CD4-positive, alpha-beta T cell treated with Interferon gamma for 1 hour (primary cell): ENCODE results near the gene MRPL27.
A peak's percentile ranks its signal among the peaks of the same experiment; 100 is the strongest.
"Not testable (repeated sequence)": the region's sequence is repeated elsewhere in the genome, so short reads cannot be mapped to it uniquely, and the experiment has no call there.

Experiments
- DNase-seq: peaks from one replicate; pipeline ENCODE4 v3.0.0-alpha.2; 2020

Gene MRPL27

DNA sequence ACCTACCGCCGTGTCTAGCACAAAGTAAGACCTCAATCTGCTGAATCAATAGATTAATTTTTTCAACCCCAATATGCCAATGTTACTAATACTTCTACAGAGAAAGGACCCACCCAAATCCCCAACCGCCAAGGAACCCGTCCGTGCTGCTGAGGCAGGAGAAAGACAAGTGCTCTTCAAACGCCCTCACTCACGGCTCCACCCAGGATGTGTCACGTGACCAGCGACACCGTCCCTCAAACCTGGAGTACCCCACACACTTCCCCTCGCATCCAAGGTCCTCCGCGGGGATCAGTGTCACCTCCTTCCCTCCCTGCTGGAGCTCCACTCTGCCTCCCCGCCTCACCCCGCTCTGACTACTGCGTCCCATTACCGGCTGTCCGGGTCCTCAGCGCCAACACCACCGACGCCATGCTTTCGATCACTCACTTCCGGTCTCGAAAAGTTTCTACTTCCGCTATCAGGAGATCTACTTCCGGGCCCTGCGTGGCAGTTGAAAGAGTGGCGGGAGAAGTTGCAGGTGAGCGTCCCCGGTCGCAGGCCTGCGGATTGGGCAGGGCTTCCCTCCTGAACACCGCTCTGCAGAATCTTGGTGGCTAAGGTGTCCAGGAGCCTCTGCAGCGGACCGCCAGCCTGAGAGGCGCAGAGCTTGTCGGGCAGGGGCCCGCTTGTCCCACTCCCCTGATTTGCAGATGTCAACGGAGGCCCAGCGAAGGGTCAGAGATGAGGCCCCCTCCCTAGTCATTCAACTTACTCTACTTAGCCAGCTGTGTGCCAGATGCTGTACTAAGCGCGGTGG is at the start of gene MRPL27, which contains the start of gene EME1:
Gene MRPL27 (minus strand): TSS at position 427 of the 799 bp plus-strand sequence. CDS start 14 bp downstream, at position 413.
Gene EME1 (plus strand): TSS at position 472 of the 799 bp plus-strand sequence. CDS start 1,980 bp downstream, outside the sequence.
- DNase-seq: peak; percentile 81

DNA sequence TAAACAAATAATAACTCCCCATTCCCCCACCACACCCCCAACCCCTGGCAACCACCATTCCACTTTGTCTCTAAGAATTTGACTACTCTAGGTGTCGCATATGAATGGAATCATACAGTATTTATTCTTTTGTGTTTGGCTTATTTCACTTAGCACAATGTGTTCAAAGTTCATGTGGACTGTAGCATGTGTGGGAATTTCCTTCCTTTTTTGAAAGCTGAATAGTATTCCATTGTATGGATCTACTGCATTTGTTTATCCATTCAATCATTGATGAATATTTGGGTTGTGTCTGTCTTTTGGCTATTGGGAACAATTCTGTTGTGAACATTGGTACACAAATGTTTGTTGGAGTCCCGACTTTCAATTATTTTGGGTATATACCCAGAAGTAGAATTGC is 49.8 kb upstream of the MRPL27 start:
- no peak for DNase-seq

DNA sequence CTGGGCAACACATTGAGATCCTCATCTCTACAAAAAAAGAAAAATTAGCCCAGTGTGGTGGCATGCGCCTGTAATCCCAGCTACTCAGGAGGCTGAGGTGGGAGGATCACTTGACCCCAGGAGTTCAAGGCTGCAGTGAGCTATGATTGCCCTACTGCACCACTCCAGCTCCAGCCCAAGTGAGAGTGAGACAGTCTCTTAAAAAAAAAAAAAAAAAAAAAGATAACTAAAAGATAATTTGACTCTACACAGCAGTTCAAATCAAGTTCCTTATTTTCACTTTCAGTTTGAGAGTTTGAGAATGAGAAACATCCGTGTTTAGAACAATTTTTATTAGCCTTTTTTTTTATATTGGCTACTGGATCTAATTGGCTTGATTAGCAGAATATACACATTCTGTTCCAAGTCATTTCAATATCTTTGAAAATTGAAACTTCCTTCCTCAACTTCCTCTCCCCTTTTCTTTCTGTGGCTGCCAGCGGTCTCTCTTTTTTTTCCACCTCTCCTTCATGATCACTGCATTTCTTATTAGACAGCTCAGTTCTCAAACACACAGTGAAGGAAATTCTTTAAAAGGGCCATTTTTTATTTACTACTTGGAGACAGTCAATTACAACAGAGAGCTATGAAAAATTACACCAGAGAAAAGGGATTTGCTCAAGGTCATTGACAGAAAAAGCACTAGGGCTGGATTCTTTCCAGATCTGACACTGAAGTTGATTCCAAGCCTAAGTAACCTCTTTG is 48.5 kb upstream of the MRPL27 start:
- no peak for DNase-seq

DNA sequence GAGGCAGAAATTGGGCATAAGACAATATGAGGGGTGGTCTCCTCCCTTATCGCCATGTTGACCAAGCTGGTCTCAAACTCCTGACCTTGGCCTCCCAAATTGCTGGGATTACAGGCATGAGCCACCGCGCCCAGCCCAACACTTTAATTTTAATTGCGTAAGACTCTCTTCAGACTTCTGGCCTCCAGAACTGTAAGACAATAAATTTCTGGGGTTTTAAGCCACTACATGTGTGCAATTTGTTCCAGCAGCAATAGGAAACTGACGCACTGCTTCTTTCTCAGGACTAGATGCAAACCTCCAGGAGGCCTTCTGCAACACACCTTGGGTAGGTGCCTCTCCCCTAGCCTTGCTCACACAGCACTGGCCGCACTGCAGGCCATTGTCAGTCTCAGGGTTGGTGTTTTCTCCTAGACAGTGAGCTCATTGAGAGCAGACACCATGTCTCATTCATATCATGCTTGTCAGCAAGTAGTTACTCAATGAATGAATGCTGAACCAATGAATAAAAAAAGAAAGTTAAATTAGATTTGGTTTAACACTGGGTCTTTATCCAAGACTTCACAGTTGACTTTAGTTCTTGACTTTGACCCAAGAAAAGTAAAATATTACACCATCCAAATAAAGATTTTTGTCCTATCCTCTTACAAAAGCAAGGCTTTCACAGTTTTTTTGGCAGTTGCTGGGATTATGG is 47.6 kb upstream of the MRPL27 start:
- no peak for DNase-seq

GRCh38 chr17:50419577-50419976 is 46.6 kb upstream of the MRPL27 start:
- not testable (repeated sequence) for DNase-seq

DNA sequence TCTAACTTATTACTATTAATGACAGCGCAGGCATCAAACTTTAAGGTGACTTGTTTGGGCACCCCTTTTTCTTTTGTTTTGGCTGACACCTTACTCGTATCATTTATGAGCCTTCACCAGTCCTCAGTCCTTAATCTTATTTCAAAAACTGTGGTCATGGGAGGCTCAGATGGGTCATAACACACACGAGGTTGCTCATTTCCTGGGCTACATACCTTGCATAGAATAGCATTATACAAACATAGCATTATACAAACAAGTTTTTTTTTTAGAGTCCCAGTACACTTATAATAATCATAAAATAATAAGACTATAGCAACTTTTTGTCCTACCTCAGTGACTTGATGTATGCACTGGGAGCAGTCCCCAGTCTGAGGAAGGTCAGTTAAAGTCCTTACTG is 41.8 kb upstream of the MRPL27 start:
- no peak for DNase-seq

DNA sequence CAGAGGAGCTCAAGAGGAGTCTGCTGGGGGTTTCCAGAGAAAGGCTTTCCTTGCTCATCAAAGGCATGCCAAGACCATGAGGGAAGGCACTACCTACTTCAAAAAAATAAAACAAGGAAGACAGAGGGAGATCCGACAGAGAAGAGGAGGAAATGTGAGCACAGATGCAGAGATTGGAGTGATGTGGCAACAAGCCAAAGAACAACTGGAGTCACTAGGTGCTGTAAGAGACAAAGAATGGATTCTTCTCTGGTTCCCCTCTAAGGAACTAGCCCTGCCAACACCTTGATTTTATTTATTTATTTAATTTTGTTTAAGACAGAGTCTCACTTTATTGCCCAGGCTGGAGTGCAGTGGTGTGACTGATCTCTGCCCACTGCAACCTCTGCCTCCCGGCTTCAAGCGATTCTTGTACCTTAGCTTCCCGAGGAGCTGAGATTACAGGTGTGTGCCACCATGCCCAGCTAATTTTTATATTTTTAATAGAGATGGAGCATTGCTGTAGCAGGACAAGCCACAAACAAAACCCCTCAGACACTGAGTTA is 39.3 kb upstream of the MRPL27 start:
- DNase-seq: no peak

DNA sequence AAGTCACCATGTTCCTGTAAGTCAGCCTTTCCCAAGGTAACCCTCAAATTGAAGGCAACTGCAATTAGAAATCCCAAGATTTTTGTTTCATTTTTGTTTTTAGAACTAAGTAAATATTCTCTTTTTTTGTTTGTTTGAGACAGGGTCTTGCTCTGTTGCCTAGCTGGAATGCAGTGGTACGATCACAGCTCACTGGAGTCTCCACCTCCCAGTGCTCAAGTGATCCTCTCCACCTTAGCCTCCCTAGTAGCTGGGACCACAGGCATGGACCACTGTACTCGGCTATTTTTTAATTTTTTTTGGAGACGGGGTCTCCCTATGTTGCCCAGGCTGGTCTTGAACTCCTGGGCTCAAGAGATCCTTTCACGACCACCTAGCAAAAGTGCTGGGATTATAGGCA is 34.9 kb upstream of the MRPL27 start:
- no peak for DNase-seq

GRCh38 chr17:50406578-50406977 is 33.6 kb upstream of the MRPL27 start:
- no peak for DNase-seq

DNA sequence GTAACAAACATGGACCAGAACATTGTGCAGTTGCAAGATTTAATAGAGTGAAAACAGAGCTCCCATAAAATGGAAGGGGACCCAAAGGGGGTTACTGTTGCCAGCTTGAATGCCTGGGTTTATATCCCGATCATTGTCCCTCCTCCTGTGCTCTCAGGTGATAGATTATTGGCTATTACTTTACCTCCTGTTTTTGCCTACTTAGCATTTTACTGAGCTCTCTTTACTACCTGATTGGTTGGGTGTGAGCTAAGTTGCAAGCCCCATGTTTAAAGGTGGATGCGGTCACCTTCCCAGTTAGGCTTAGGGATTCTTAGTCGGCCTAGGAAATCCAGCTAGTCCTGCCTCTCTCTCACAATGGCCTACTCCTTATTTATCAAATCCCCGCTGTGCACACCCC is 32.4 kb upstream of the MRPL27 start:
- DNase-seq: not testable (repeated sequence)

GRCh38 chr17:50399591-50399990 is 26.6 kb upstream of the MRPL27 start:
- DNase-seq: not testable (repeated sequence)

- not testable (repeated sequence) for DNase-seq
Observed at GRCh38 chr17:50398672-50399071, 25.7 kb upstream of the MRPL27 start.

- no peak for DNase-seq
Observed at GRCh38 chr17:50397919-50398285, 24.9 kb upstream of the MRPL27 start.

- peak; percentile 90 for DNase-seq
Observed at GRCh38 chr17:50397111-50397918, 24.3 kb upstream of the MRPL27 start, which contains the start of gene LRRC59. LRRC59 (minus strand) TSS chr17:50397523; CDS start chr17:50397317, 206 bp downstream.

DNA sequence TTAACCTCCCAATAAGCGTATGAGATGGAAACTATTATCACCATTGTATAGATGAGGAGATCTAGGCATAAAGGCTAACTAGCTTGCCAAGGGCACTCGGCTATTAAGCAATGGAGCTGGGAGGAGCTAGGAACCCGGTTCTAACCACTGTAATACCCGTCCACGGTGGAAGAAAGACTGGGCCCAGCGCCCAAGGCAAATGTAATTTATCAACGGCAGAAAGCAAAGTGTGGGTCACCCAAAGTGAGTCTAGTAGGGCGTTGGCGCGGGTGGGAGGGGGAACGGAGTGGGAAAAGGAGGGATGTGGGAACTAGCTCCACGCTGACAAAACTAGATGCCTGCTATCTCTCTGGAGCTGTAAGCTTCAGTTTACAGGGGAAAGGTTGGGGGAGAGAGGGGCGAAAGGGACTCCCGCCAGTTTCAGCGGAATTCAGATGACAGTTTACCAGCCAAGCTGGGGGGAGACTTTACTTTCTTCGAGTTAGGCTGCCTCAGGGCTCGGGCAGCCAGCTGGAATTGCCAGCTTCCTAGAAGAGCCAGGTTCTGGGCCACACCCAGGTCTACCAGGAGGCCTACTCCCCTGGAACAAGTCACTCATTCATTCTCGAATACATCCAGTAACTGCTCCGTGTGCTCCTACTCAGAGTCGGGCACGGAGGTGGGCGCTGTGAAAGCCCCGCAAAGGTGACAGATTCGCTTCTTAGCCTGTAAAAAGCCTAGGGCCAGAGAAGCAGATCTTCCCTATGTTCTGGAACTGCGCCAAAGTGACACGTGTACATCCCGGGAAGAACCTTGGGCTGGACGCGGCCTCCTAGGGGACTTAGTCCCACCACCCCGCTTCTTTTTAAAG is 23.5 kb upstream of the MRPL27 start:
- DNase-seq: no peak

GRCh38 chr17:50394711-50395110 is 21.7 kb upstream of the MRPL27 start:
- DNase-seq: no peak

- DNase-seq: no peak
Observed at GRCh38 chr17:50393700-50394099, 20.7 kb upstream of the MRPL27 start.

DNA sequence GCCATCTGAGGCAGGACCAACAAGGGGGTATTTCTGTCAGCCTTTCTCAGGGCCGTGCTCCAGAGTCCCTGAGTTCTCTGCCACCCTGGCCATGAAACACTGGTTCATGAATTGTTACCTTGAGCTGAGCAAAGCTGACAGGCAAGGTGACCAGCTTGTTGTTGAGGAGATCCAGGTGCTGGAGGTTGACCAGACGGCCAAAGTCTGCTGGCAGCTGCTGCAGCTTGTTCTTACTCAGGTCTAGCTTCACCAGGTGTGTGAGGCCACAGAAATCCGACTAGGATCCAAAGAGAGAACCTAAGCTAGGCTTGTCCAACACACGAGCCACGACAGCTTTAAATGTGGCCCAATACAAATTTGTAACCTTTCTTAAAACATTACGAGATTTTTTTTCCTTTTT is 19.6 kb upstream of the MRPL27 start:
- DNase-seq: no peak

DNA sequence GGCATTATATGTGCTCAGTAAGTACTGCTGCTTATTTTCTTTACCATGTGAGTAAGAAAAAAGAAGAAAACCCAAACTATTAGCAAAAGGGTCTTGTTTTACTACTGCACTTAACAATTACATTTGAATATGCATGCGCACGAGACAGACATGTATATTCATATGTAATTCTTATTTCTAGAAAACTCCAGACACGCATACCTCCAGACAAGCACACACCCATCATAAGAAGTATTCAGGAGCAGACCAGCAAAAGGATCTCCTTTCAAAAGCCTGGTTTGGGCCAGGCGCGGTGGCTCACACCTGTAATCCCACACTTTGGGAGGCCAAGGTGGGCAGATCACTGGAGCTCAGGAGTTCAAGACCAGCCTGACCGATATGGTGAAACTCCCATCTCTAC is 16.6 kb upstream of the MRPL27 start:
- DNase-seq: no peak

- no peak for DNase-seq
Observed at GRCh38 chr17:50388728-50389127, 15.7 kb upstream of the MRPL27 start.

- DNase-seq: no peak
Observed at GRCh38 chr17:50386510-50386909, 13.5 kb upstream of the MRPL27 start.
